DND-41 (cell line): ENCODE measurements around the gene TMEM86B.

Source experiments
- ATAC-seq: fragments of 200-7000 bp; cut with Tn5 transposase; 3 replicates; pipeline ENCODE4 v1.9.1; 2021; ENCODE audit warnings: low read depth; ENCODE audit not compliant: insufficient read depth
- DNase-seq: peaks from one replicate; pipeline ENCODE4 v3.0.0-alpha.2; 2020
- H2AFZ ChIP-seq: 2 replicates; pipeline ENCODE4 v1.6.0; 2012; ENCODE audit warnings: low read depth, low read length
- H3K27ac ChIP-seq: 2 replicates; pipeline ENCODE4 v1.5.1; 2012; ENCODE audit warnings: low read length, inconsistent platforms
- H3K27me3 ChIP-seq: fragments of 200-600 bp; sonication (generic); 2 replicates; pipeline ENCODE4 v1.6.0; 2012; ENCODE audit warnings: low read length, mild to moderate bottlenecking, inconsistent platforms; ENCODE audit not compliant: insufficient read depth, poor library complexity
- H3K36me3 ChIP-seq: 2 replicates; pipeline ENCODE4 v1.5.1; 2012; ENCODE audit warnings: low read length, inconsistent platforms; ENCODE audit not compliant: insufficient read depth
- H3K4me1 ChIP-seq: 2 replicates; pipeline ENCODE4 v1.5.1; 2012; ENCODE audit warnings: mild to moderate bottlenecking, low read length; ENCODE audit not compliant: insufficient read depth
- H3K4me2 ChIP-seq: 2 replicates; pipeline ENCODE4 v1.6.0; 2012; ENCODE audit warnings: mild to moderate bottlenecking, moderate library complexity, low read length, inconsistent platforms; ENCODE audit not compliant: insufficient read depth
- H3K4me3 ChIP-seq, 2 experiments: fragments of 200-600 bp in 1 of 2; shearing (Covaris generic) in 1 of 2; 2 replicates each; pipeline ENCODE4 v1.5.1; 2012 to 2016; ENCODE audit warnings: inconsistent platforms in 2 of 2, low read length in 2 of 2, mild to moderate bottlenecking in 2 of 2, low read depth in 1 of 2, moderate library complexity in 1 of 2
- H3K79me2 ChIP-seq: 2 replicates; pipeline ENCODE4 v1.6.0; 2012; ENCODE audit warnings: low read length, inconsistent platforms; ENCODE audit not compliant: insufficient read depth
- H3K9ac ChIP-seq: 2 replicates; pipeline ENCODE4 v1.6.0; 2012; ENCODE audit warnings: low read depth, mild to moderate bottlenecking, inconsistent platforms, low read length, moderate library complexity
- H3K9me3 ChIP-seq: 2 replicates; pipeline ENCODE4 v1.5.1; 2012; ENCODE audit warnings: low read length, moderate library complexity, mild to moderate bottlenecking, inconsistent platforms; ENCODE audit not compliant: insufficient read depth, severe bottlenecking
- H4K20me1 ChIP-seq: 2 replicates; pipeline ENCODE4 v1.6.0; 2012; ENCODE audit warnings: low read length; ENCODE audit not compliant: insufficient read depth
- CTCF ChIP-seq: IDR thresholded peaks from 2 replicates; pipeline ENCODE4 v1.5.1; 2012; ENCODE audit warnings: borderline replicate concordance, low read length, moderate library complexity, mild to moderate bottlenecking; ENCODE audit not compliant: poor library complexity, severe bottlenecking; ENCODE audit errors: extremely low read depth
- EZH2 ChIP-seq: IDR thresholded peaks from 3 replicates; pipeline ENCODE4 v1.6.1; 2012; ENCODE audit warnings: borderline replicate concordance, low read depth, mild to moderate bottlenecking, moderate library complexity, low read length, inconsistent platforms; ENCODE audit not compliant: severe bottlenecking

Gene TMEM86B

GRCh38 chr19:55232286-55232602 lies 3.7 kb upstream of the TMEM86B start:
- Histone ChIP-seq H3K9me3 (no peaks in the 10 kb centered on the region), H4K20me1 (peaks cover 58% of the 10 kb centered on the region), H3K4me2 (no peak overlapping the region), H3K9ac (no peak overlapping the region), H3K4me3 (no peak overlapping the region), H3K27ac (no peak overlapping the region), H3K36me3 (peaks cover 93% of the 10 kb centered on the region), H2AFZ (no peak overlapping the region), H3K27me3 (no peaks in the 10 kb centered on the region), H3K4me1 (no peaks in the 10 kb centered on the region), H3K79me2 (no peaks in the 10 kb centered on the region)
- ATAC-seq (no peak), DNase-seq (no peak)
- TF ChIP-seq EZH2 (no peak), CTCF (no peak)

- ATAC-seq = no peak
- H3K4me1 ChIP-seq = no peaks in the 10 kb centered on the region
- no peak overlapping the region for H3K9ac ChIP-seq
- H4K20me1 ChIP-seq = peaks cover 59% of the 10 kb centered on the region
- TF ChIP-seq EZH2 (no peak), CTCF (no peak)
- H2AFZ ChIP-seq = no peak overlapping the region
- no peaks in the 10 kb centered on the region for H3K27me3 ChIP-seq
- no peaks in the 10 kb centered on the region for H3K9me3 ChIP-seq
- H3K27ac ChIP-seq = no peak overlapping the region
- no peak for DNase-seq
- no peak overlapping the region for H3K4me2 ChIP-seq
- no peak overlapping the region for H3K4me3 ChIP-seq
- peaks cover 93% of the 10 kb centered on the region for H3K36me3 ChIP-seq
- no peaks in the 10 kb centered on the region for H3K79me2 ChIP-seq
These were observed 3.1 kb upstream of the TMEM86B start for GRCh38 chr19:55231391-55232285.

- Histone ChIP-seq H3K9ac (no peak overlapping the region), H3K36me3 (peaks cover 93% of the 10 kb centered on the region), H3K79me2 (no peaks in the 10 kb centered on the region), H4K20me1 (peaks cover 65% of the 10 kb centered on the region), H3K4me2 (no peak overlapping the region), H3K4me3 (no peak overlapping the region), H2AFZ (no peak overlapping the region), H3K4me1 (no peaks in the 10 kb centered on the region), H3K9me3 (no peaks in the 10 kb centered on the region), H3K27me3 (no peaks in the 10 kb centered on the region), H3K27ac (no peak overlapping the region)
- DNase-seq = no peak
- TF ChIP-seq EZH2 = no peak
- no peak for TF ChIP-seq CTCF
- no peak for ATAC-seq
These were observed 2.2 kb upstream of the TMEM86B start for GRCh38 chr19:55230780-55231179.

- Histone ChIP-seq H3K9me3 (no peaks in the 10 kb centered on the region), H3K27ac (no peak overlapping the region), H3K4me2 (no peak overlapping the region), H3K36me3 (peaks cover 92% of the 10 kb centered on the region), H2AFZ (no peak overlapping the region), H3K79me2 (no peaks in the 10 kb centered on the region), H3K4me1 (no peaks in the 10 kb centered on the region), H3K27me3 (no peaks in the 10 kb centered on the region), H3K4me3 (no peak overlapping the region), H4K20me1 (peaks cover 69% of the 10 kb centered on the region), H3K9ac (no peak overlapping the region)
- no peak for TF ChIP-seq CTCF
- ATAC-seq = no peak
- DNase-seq = no peak
These were observed 1.8 kb upstream of the TMEM86B start for GRCh38 chr19:55230329-55230728.
